ENCODE measurements around the gene TENM4.
"Not testable (repeated sequence)": the region's sequence is repeated elsewhere in the genome, so short reads cannot be mapped to it uniquely, and the experiment has no call there.

The TENM4 gene

DNA sequence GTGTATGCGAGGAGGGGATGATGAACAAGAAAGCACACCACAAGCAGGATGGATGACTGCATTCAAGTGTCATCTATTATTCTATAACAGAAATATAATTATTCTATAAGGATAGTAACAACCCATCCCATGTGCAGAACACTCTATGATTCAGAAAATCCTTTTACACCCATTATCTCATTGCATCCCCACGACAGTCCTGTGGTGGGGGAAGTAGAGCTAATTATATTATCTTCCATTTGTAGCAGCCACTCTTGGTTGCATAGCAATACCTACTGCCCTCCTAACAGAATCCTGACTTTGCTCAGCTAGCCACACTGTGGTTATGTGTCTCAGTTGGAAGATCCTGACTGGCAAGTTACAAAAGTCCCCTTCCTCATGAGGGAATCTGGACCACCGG, 459.7 kb downstream of the TENM4 start:
- no peak for TF ChIP-seq CTCF (conservative IDR thresholded peaks at IDR 0.05; ENCODE audit: low read length)
- no peak for DNase-seq (ENCODE audit: low read depth)
- H3K4me3 ChIP-seq (ENCODE audit: low read length) = no peak overlapping the region

GRCh38 chr11:78978831-78979230, 462.0 kb downstream of the TENM4 start:
- no peak for DNase-seq (ENCODE audit: low read depth)
- no peak overlapping the region for H3K4me3 ChIP-seq (ENCODE audit: low read length)
- no peak for TF ChIP-seq CTCF (conservative IDR thresholded peaks at IDR 0.05; ENCODE audit: low read length)

DNA sequence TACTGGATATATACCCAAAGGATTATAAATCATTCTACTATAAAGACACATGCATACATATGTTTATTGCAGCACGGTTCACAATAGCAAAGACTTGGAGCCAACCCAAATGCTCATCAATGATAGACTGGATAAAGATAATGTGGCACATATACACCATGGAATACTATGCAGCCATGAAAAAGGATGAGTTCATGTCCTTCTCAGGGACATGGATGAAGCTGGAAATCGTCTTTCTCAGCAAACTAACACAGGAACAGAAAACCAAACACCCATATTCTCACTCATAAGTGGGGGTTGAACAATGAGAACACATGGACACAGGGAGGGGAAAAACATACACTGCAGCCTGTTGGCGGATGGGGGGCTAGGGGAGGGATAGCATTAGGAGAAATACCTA, 463.0 kb downstream of the TENM4 start:
- not testable (repeated sequence) for DNase-seq (ENCODE audit: low read depth); H3K4me3 ChIP-seq (ENCODE audit: low read length)

DNA sequence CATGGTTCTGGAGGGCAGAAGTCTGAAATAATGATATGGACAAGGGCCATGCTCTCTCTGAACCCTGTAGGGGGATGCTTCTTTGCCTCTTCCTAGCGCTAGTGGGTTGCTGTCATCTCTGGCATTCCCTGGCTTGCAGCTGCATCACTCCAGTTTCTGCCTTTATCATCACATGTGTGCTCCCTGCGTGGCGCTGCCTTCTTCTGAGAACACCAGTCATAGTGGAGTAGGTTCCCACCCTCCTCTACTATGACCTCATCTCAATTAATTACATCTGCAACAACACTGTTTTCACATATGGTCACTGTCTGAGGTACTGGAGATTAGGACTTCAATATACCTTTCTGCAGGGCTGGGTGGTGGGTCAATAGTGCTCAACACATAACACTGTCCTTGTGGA, 463.8 kb downstream of the TENM4 start:
- no peak for TF ChIP-seq CTCF (conservative IDR thresholded peaks at IDR 0.05; ENCODE audit: low read length)

GRCh38 chr11:78975081-78975480, 465.7 kb downstream of the TENM4 start:
- no peak overlapping the region for H3K4me3 ChIP-seq (ENCODE audit: low read length)
- DNase-seq (ENCODE audit: low read depth) = no peak
- TF ChIP-seq CTCF (conservative IDR thresholded peaks at IDR 0.05; ENCODE audit: low read length) = no peak

More for the DNA sequence above, 463.8 kb downstream of the TENM4 start:
- no peak for DNase-seq (ENCODE audit: low read depth)
- no peak overlapping the region for H3K4me3 ChIP-seq (ENCODE audit: low read length)

GRCh38 chr11:78973876-78974275, 467.0 kb downstream of the TENM4 start:
- no peak overlapping the region for H3K4me3 ChIP-seq (ENCODE audit: low read length)
- TF ChIP-seq CTCF (conservative IDR thresholded peaks at IDR 0.05; ENCODE audit: low read length) = no peak
- DNase-seq (ENCODE audit: low read depth) = no peak

DNA sequence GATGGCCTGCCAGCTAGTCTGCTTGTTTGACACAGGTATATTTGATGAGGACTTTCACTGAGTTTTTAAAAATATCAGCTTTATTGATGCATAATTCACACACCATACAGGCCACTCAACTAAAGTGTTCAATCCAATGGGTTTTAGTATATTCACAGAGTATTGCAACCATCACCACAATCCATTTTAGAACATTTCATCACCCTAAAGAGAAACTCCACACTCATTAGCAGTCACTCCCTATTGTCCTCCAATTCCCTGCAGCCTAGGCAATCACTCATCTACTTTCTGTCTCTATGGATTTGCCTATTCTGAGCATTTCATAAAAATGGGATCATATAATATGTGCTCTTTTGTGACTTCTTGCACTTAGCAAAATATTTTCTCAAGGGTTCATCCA, 468.2 kb downstream of the TENM4 start:
- H3K4me3 ChIP-seq (ENCODE audit: low read length) = no peak overlapping the region
- no peak for DNase-seq (ENCODE audit: low read depth)
- TF ChIP-seq CTCF (conservative IDR thresholded peaks at IDR 0.05; ENCODE audit: low read length) = no peak

GRCh38 chr11:78972177-78972576, 468.7 kb downstream of the TENM4 start:
- no peak for TF ChIP-seq CTCF (conservative IDR thresholded peaks at IDR 0.05; ENCODE audit: low read length)
- no peak overlapping the region for H3K4me3 ChIP-seq (ENCODE audit: low read length)
- DNase-seq (ENCODE audit: low read depth) = no peak

Measured in AG10803 (cell line).